ENCODE data around the gene CANX.

DNA sequence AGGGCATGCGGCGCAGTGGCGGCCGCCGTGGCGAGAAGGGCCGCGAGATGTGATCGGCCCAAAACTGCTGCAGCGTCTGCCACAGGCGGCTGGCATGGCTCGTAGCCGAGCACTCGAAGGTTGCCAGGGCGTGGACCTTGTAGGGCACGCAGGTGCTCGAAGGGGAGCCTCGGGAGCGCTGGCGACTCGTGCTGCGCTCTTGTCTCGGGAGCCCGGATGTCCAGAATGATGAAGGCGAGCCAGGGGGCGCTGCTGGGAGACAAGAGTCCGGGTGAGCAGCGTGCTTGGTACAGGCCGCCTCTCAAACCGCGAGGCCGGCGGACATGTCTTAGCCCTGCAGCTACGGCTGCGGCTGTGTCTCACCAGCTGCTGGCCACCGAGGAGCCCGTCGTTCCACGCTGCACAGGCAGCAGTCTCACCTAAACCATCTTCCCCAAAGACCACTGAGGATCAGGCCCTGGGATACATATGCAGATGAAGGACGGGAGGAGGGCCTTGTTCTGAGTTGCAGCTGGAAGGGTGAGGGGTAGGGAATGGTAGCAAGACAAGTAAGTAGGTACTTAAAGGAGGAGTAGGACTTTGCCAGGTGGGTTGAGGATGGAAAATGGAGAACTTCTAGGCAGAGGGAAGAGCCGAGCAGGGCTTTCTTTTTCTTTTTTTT, 19.6 kb upstream of the CANX start:
- TF ChIP-seq, protein P1, sequence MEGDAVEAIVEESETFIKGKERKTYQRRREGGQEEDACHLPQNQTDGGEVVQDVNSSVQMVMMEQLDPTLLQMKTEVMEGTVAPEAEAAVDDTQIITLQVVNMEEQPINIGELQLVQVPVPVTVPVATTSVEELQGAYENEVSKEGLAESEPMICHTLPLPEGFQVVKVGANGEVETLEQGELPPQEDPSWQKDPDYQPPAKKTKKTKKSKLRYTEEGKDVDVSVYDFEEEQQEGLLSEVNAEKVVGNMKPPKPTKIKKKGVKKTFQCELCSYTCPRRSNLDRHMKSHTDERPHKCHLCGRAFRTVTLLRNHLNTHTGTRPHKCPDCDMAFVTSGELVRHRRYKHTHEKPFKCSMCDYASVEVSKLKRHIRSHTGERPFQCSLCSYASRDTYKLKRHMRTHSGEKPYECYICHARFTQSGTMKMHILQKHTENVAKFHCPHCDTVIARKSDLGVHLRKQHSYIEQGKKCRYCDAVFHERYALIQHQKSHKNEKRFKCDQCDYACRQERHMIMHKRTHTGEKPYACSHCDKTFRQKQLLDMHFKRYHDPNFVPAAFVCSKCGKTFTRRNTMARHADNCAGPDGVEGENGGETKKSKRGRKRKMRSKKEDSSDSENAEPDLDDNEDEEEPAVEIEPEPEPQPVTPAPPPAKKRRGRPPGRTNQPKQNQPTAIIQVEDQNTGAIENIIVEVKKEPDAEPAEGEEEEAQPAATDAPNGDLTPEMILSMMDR (IDR thresholded peaks at IDR 0.05), result peak in 1 of 3 experiments; percentile 15
- TF ChIP-seq POLR2A (IDR thresholded peaks at IDR 0.05), result no peak

All from testis (tissue), 2 donors.